HepG2 (cell line): ENCODE measurements around the gene ORC6. TPM values are rescaled to one million over a fixed set of nuclear protein-coding genes. Genes with fewer than 3 reads are reported as not detected.
"Not testable (repeated sequence)": the region's sequence is repeated elsewhere in the genome, so short reads cannot be mapped to it uniquely, and the experiment has no call there.

ENCODE experiments used
- ATAC-seq: fragments of 200-7000 bp; cut with Tn5 transposase; 3 replicates; pipeline ENCODE4 v1.9.1; 2020; ENCODE audit warnings: mild to moderate bottlenecking, moderate library complexity
- BruUV-seq: library from RNA; stranded (reverse); fragments of 400-500 nt; replicated peaks from 2 replicates; lab custom pipeline; 2021; lab: Mats Ljungman, UMichigan
- CTCF ChIA-PET: fragments of 300-600 bp; formaldehyde crosslinking; extraction: SDS; loops from one replicate; lab custom pipeline; 2021; ENCODE audit warnings: low total read pairs, inconsistent platforms, low intra/inter-chr PET ratio; lab: Yijun Ruan, JAX
- POLR2A ChIA-PET: fragments of 350-600 bp; sonication (Branson Sonifier 250); formaldehyde crosslinking; loops from one replicate; lab custom pipeline; 2020; ENCODE audit warnings: antibody characterized with exemption, inconsistent platforms; lab: Yijun Ruan, JAX
- DNase-seq: peaks from one replicate; pipeline ENCODE4 v3.0.0-alpha.2; 2015; ENCODE audit warnings: low spot score
- FAIRE-seq: peaks from 3 replicates; lab custom pipeline; 2011; peaks lifted over from hg19 to GRCh38; lab: Jason Lieb, UNC
- H2AFZ ChIP-seq: one replicate; pipeline ENCODE4 v1.6.1; 2011; ENCODE audit warnings: low read length, inconsistent platforms
- H3K27ac ChIP-seq: fragments of 300-600 bp; 3 replicates; pipeline ENCODE4 v1.8.0; 2011; ENCODE audit warnings: mixed run types, mild to moderate bottlenecking, mixed read lengths, low read length, inconsistent platforms; ENCODE audit not compliant: insufficient read depth; ENCODE audit errors: extremely low read length
- H3K27me3 ChIP-seq, 2 experiments: fragments of 200-600 bp in 1 of 2; 2 replicates in 1 of 2; 3 replicates in 1 of 2; pipeline versions ENCODE4 v1.6.0 to v1.8.0; 2011; ENCODE audit warnings: low read length in 2 of 2, mild to moderate bottlenecking in 2 of 2, moderate library complexity in 2 of 2, inconsistent platforms in 1 of 2; ENCODE audit not compliant: insufficient read depth in 2 of 2, control insufficient read depth in 1 of 2
- H3K36me3 ChIP-seq, 2 experiments: fragments of 200-600 bp in 1 of 2; replicated peaks in 1 of 2; 2 replicates in 1 of 2; 3 replicates in 1 of 2; pipeline versions ENCODE4 v1.5.1 to v1.8.0; 2011; ENCODE audit warnings: low read length in 2 of 2, inconsistent platforms in 1 of 2; ENCODE audit not compliant: insufficient read depth in 2 of 2, control insufficient read depth in 1 of 2
- H3K4me1 ChIP-seq: 2 replicates; pipeline ENCODE4 v1.5.1; 2012; ENCODE audit warnings: low read length, inconsistent platforms; ENCODE audit not compliant: insufficient read depth
- H3K4me2 ChIP-seq: 2 replicates; pipeline ENCODE4 v1.6.0; 2011; ENCODE audit warnings: low read depth, low read length, inconsistent platforms
- H3K4me3 ChIP-seq, 3 experiments: fragments of 200-600 bp in 1 of 3; sonication (generic), shearing (Covaris generic) in 1 of 3; replicated peaks in 1 of 3; 2 replicates each; pipeline ENCODE4 v1.5.1; 2011 to 2016; ENCODE audit warnings: low read length in 3 of 3, inconsistent platforms in 2 of 3, low read depth in 2 of 3, mild to moderate bottlenecking in 2 of 3, control low read depth in 1 of 3, mixed read lengths in 1 of 3; ENCODE audit not compliant: insufficient read depth in 1 of 3
- H3K79me2 ChIP-seq: one replicate; pipeline ENCODE4 v1.6.1; 2011; ENCODE audit warnings: low read length, inconsistent platforms; ENCODE audit not compliant: insufficient read depth
- H3K9ac ChIP-seq: 2 replicates; pipeline ENCODE4 v1.6.0; 2011; ENCODE audit warnings: mild to moderate bottlenecking, low read depth, low read length, inconsistent platforms; ENCODE audit not compliant: insufficient read depth
- H3K9me3 ChIP-seq: 2 replicates; pipeline ENCODE4 v1.5.1; 2012; ENCODE audit warnings: mild to moderate bottlenecking, low read length
- H4K20me1 ChIP-seq: 2 replicates; pipeline ENCODE4 v1.6.0; 2011; ENCODE audit warnings: inconsistent platforms, mild to moderate bottlenecking, low read length, moderate library complexity; ENCODE audit not compliant: insufficient read depth
- GATAD2A ChIP-seq: IDR thresholded peaks from 2 replicates; pipeline ENCODE4 v1.6.1; 2016
- MED1 ChIP-seq: sonication (generic); formaldehyde crosslinking; IDR thresholded peaks from 2 replicates; pipeline ENCODE4 v1.4.0; 2020; ENCODE audit warnings: missing genetic modification reagents
- SOX13 ChIP-seq, 3 experiments: fragments of 450-650 bp in 1 of 3; sonication (generic) in 1 of 3; formaldehyde crosslinking in 1 of 3; IDR thresholded peaks in 2 of 3; conservative IDR thresholded peaks in 1 of 3; 2 replicates each; pipeline versions ENCODE4 v1.5.0 to v1.6.1; 2016 to 2020; ENCODE audit warnings: antibody characterized with exemption in 1 of 3, mild to moderate bottlenecking in 1 of 3, missing compliant biosample characterization in 1 of 3, missing genetic modification reagents in 1 of 3, moderate library complexity in 1 of 3
- SOX5 ChIP-seq: IDR thresholded peaks from 2 replicates; pipeline ENCODE4 v1.6.1; 2016; ENCODE audit warnings: borderline replicate concordance
- ZBTB40 ChIP-seq, 2 experiments: fragments of 450-650 bp in 1 of 2; sonication (generic) in 1 of 2; formaldehyde crosslinking in 1 of 2; IDR thresholded peaks; 2 replicates each; pipeline versions ENCODE4 v1.6.1 to v1.8.0; 2016 to 2022; ENCODE audit warnings: antibody characterized with exemption in 1 of 2, mild to moderate bottlenecking in 1 of 2, missing genetic modification reagents in 1 of 2
- WGBS: methylation state at CpG from one replicate; pipeline ENCODE4 v1.1.6; 2017; ENCODE audit warnings: low lambda C conversion rate; 5-methylcytosine and 5-hydroxymethylcytosine counted together
- in situ Hi-C: cut with HindIII; loops from 2 replicates; pipeline ENCODE4 v1.10.0; 2017; ENCODE audit warnings: low pct_unique_long_range_greater_than_20kb; ENCODE audit not compliant: extremely low pct_ligation_motif_present
- intact Hi-C: fragments of 100-400 bp; cut with micrococcal nuclease; formaldehyde crosslinking; loops from one replicate; pipeline ENCODE4 v1.10.0; 2022; ENCODE audit not compliant: unreplicated experiment
- polyA plus RNA-seq, 8 experiments: library from polyadenylated mRNA; depleted of rRNA in 3 of 8; stranded (reverse) in 7 of 8; unstranded in 1 of 8; fragments of >200 nt; fragmentation: Illumina TruSeq in 4 of 8; extraction: Trizol in 4 of 8; gene quantifications; 2 replicates each; pipeline versions ENCODE4 v1.2.1 to v1.2.3, GENCODE V29; 2011 to 2016; ENCODE audit warnings: low read depth in 4 of 8, missing spikeins in 1 of 8, mixed read lengths in 1 of 8; ENCODE audit not compliant: insufficient read depth in 1 of 8
- total RNA-seq, 5 experiments: library from RNA; depleted of rRNA; stranded (reverse); fragments of >200 nt; fragmentation: Illumina TruSeq; extraction: Trizol; gene quantifications; 2 replicates each; pipeline ENCODE4 v1.2.3, GENCODE V29; 2016; ENCODE audit warnings: low read depth in 1 of 5

The ORC6 gene
- total and polyA plus RNA-seq, 2 of the 13 experiments (the other 11 are each of a cell fraction or from before 2014, with no cell fraction given) = 34.2 to 69.8 TPM

DNA sequence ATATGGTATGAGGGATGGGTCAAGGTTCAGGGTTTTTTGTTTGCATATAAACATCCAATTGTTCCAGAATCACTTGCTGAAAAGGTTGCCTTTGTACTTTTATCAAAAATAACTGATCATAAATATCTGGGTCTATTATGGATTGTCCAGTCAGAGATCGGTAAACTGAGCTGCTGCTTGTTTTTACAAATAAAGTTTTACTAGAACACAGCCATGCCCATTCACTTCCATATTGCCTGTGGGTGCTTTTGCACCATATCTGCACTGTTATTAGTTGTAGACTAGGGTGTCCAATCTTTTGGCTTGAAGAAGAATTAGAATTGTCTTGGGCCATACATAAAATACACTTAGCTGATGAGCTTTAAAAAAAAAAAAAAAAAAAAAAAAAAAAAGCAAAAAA is 11.5 kb upstream of the ORC6 start:
- H3K27ac ChIP-seq; H4K20me1 ChIP-seq; in situ Hi-C loops; H3K27me3 ChIP-seq; intact Hi-C loops; H3K9me3 ChIP-seq; FAIRE-seq; H3K4me2 ChIP-seq; DNase-seq; H2AFZ ChIP-seq; CTCF ChIA-PET; ATAC-seq; H3K9ac ChIP-seq; H3K4me3 ChIP-seq; TF ChIP-seq SOX13 (IDR thresholded peaks at IDR 0.05): not testable (repeated sequence)
- TF ChIP-seq SOX5 (CRISPR knock-in tag) = peak; percentile 23; the same call in 1 of the 2 replicates
- TF ChIP-seq MED1 (CRISPR knock-in tag) = 0 out of 2 replicates have a peak, but pooled peaks have one; percentile 10
- TF ChIP-seq SOX13 (CRISPR knock-in tag; conservative IDR thresholded peaks at IDR 0.05 in 1 of 2, IDR thresholded peaks at IDR 0.05 in 1 of 2) = peak in 1 of 2 experiments; percentile 48; a peak in 1 of 4 replicates
- TF ChIP-seq GATAD2A = 0 out of 2 replicates have a peak, but pooled peaks have one; percentile 4
- TF ChIP-seq ZBTB40 (IDR thresholded peaks at IDR 0.05) = peak; percentile 54; the same call in 1 of the 2 replicates
- peak; percentile 96; the same call in 1 of the 2 replicates for TF ChIP-seq ZBTB40 (CRISPR knock-in tag; IDR thresholded peaks at IDR 0.05)
- POLR2A ChIA-PET = interaction anchor here (1.0 to 1.3 kb wide), 2 partner anchors 12 to 112 kb away, joined by 3 to 4 read pairs; partner anchors contain the start of gene ORC6
- H3K79me2 ChIP-seq = peaks cover 22% of the 10 kb centered on the region
- peaks cover 56% of the 10 kb centered on the region for H3K4me1 ChIP-seq
- peaks cover 13 to 54% of the 10 kb centered on the region in 2 experiments for H3K36me3 ChIP-seq
- WGBS = 88% methylated on average over 1 of the region's 1 CpG
- TSS peak; percentile 14 for BruUV-seq
